D721Med (cell line): Measurements from ENCODE around the gene TMEFF1.

Experiments used
- DNase-seq: peaks from one replicate; pipeline ENCODE4 v3.0.0; 2011; ENCODE audit warnings: low spot score; ENCODE audit not compliant: insufficient read length
- FAIRE-seq: peaks from 2 replicates; lab custom pipeline; 2011; peaks lifted over from hg19 to GRCh38; lab: Jason Lieb, UNC
- CTCF ChIP-seq: IDR thresholded peaks from 2 replicates; pipeline ENCODE4 v1.5.1; 2012; ENCODE audit warnings: mild to moderate bottlenecking, control low read depth; ENCODE audit not compliant: insufficient read depth; ENCODE audit errors: missing control alignments

The TMEFF1 gene

GRCh38 chr9:100549048-100549447 lies 76.1 kb downstream of the TMEFF1 start:
- no peak for FAIRE-seq
- TF ChIP-seq CTCF = no peak
- DNase-seq = no peak

- FAIRE-seq = no peak
- no peak for TF ChIP-seq CTCF
- no peak for DNase-seq
These were observed 82.0 kb downstream of the TMEFF1 start for GRCh38 chr9:100554935-100555401.

DNA sequence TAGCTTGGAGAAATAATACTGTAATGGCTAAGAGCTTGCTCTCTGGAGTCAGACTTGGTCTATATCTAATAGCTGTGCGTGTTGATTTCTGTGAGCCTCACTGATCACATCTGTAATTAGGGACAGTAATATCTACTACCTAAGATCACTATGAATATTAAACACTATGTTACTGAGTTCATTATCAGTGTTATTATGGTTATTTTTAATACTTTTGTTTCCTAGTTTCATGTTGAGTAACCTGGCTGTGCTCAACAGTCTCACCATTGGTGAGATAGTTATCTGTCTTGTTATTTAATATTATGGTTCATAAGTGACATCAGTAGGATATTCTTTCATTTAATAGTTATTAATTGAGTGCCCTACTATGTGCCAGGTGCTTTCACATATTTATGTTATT lies 82.5 kb downstream of the TMEFF1 start:
- TF ChIP-seq CTCF = no peak
- no peak for DNase-seq
- FAIRE-seq = no peak

DNA sequence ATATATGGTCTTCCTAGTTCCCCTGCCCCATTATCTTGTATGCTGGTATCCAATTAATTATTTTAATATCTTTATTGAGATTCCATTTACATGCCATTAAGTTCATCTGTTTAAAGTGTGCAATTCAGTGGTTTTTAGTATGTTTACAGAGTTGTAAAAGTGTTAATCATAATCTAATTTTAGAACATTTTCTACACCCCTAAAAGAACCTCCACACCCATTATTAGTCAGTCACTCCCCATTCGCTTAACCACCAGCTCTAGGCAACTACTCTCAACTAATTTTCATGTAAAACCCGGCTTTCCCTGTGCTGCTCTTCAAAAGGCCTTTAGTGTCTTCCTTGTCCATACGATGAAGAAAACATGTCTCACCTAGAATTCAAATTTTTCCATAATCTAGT lies 84.1 kb downstream of the TMEFF1 start:
- DNase-seq = no peak
- no peak for TF ChIP-seq CTCF
- no peak for FAIRE-seq

GRCh38 chr9:100561256-100561655 lies 88.3 kb downstream of the TMEFF1 start:
- FAIRE-seq = no peak

DNA sequence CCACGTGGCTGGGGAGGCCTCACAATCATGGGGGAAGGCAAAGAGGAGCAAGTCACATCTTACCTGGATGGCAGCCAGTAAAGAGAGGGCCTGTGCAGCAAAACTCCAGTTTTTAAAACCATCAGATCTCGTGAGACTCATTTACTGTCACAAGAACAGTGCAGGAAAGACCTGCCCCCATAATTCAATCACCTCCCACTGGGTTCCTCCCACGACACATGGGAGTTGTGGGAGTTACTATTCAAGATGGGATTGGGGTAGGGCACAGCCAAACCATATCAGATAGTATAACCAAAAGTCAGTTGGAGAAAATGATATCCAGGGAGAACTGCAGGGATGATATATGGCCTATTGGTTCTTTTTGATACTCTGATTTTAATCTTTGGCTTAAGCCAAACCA lies 94.9 kb downstream of the TMEFF1 start:
- FAIRE-seq (no peak), DNase-seq (no peak)
- TF ChIP-seq CTCF = no peak

More at GRCh38 chr9:100561256-100561655, 88.3 kb downstream of the TMEFF1 start:
- no peak for TF ChIP-seq CTCF
- no peak for DNase-seq

DNA sequence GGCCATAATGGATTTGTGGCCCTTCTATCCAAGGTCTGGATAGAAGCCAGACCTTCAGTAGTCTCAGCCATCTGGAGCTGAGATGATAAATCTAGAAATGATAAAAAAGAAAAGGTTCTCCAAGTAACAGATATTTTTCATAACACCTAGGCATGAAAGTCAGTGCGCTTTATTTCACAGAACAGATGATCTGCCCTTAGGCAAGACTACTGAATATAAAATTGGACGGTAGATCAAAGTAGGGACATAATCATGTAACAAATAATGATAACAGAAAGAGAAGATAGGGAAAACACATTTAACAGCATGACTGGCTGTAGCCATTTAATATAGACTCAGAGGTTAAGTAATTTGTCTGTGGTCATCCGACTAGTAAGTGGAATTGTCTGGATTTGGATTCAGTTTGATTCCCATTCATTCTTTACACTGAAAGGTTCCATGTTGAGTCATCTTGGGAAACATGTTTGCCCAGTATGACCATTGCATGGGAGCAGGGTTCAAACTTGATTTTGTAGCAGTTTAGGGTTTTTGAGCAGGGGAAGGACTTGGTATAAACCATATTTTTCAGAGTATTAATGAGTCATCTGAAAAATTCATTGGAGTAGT lies 100.8 kb downstream of the TMEFF1 start:
- DNase-seq (no peak), FAIRE-seq (peak; percentile 29)
- no peak for TF ChIP-seq CTCF
